ENCODE data around the gene RABAC1.

Gene RABAC1

GRCh38 chr19:41935760-41936415, 23.2 kb downstream of the RABAC1 start:
- no peak overlapping the region for H3K4me3 ChIP-seq (ENCODE audit: control insufficient read depth, low read depth, low read length)
- no peak for TF ChIP-seq CTCF (IDR thresholded peaks at IDR 0.05; ENCODE audit: control insufficient read depth, insufficient read depth, low read depth, low read length, missing control alignments)
- no peak for DNase-seq (ENCODE audit: low read depth)

GRCh38 chr19:41934849-41935374, 24.2 kb downstream of the RABAC1 start:
- no peak overlapping the region for H3K4me3 ChIP-seq (ENCODE audit: control insufficient read depth, low read depth, low read length)
- peak; percentile 91 for TF ChIP-seq CTCF (IDR thresholded peaks at IDR 0.05; ENCODE audit: control insufficient read depth, insufficient read depth, low read depth, low read length, missing control alignments)
- DNase-seq (ENCODE audit: low read depth), result no peak

- no peak for DNase-seq (ENCODE audit: low read depth)
- TF ChIP-seq CTCF (IDR thresholded peaks at IDR 0.05; ENCODE audit: control insufficient read depth, insufficient read depth, low read depth, low read length, missing control alignments), result no peak
- no peak overlapping the region for H3K4me3 ChIP-seq (ENCODE audit: control insufficient read depth, low read depth, low read length)
These were observed 25.3 kb downstream of the RABAC1 start for GRCh38 chr19:41933693-41934426.

- no peak for TF ChIP-seq CTCF (IDR thresholded peaks at IDR 0.05; ENCODE audit: control insufficient read depth, insufficient read depth, low read depth, low read length, missing control alignments)
- DNase-seq (ENCODE audit: low read depth), result no peak
- no peak overlapping the region for H3K4me3 ChIP-seq (ENCODE audit: control insufficient read depth, low read depth, low read length)
These were observed 26.3 kb downstream of the RABAC1 start for GRCh38 chr19:41932720-41933332.

- DNase-seq (ENCODE audit: low read depth), result no peak
- TF ChIP-seq CTCF (IDR thresholded peaks at IDR 0.05; ENCODE audit: control insufficient read depth, insufficient read depth, low read depth, low read length, missing control alignments), result no peak
- no peak overlapping the region for H3K4me3 ChIP-seq (ENCODE audit: control insufficient read depth, low read depth, low read length)
These were observed 26.8 kb downstream of the RABAC1 start for GRCh38 chr19:41932259-41932719.

GRCh38 chr19:41930926-41931592, 28.1 kb downstream of the RABAC1 start:
- no peak for DNase-seq (ENCODE audit: low read depth)
- TF ChIP-seq CTCF (IDR thresholded peaks at IDR 0.05; ENCODE audit: control insufficient read depth, insufficient read depth, low read depth, low read length, missing control alignments), result peak; percentile 46
- H3K4me3 ChIP-seq (ENCODE audit: control insufficient read depth, low read depth, low read length), result no peak overlapping the region
